HEK293T (cell line): ENCODE measurements around the gene CD4.

Experiments
- CTCF ChIA-PET: fragments of 350-600 bp; formaldehyde crosslinking; extraction: SDS; loops from one replicate; lab custom pipeline; 2021; ENCODE audit warnings: antibody characterized with exemption, inconsistent platforms; lab: Yijun Ruan, JAX
- POLR2A ChIA-PET: fragments of 350-600 bp; formaldehyde crosslinking; extraction: SDS; loops from one replicate; lab custom pipeline; 2020; ENCODE audit warnings: antibody characterized with exemption, inconsistent platforms; lab: Yijun Ruan, JAX
- DNase-seq: peaks from one replicate; pipeline ENCODE4 v3.0.0; 2012; ENCODE audit warnings: mixed read lengths; ENCODE audit errors: extremely low spot score
- ARNT ChIP-seq: fragments of 450-650 bp; IDR thresholded peaks from 2 replicates; pipeline ENCODE4 v1.6.1; 2017; ENCODE audit warnings: mild to moderate bottlenecking
- BHLHE40 ChIP-seq: fragments of 450-650 bp; IDR thresholded peaks from 2 replicates; pipeline ENCODE4 v1.6.1; 2016; ENCODE audit warnings: mild to moderate bottlenecking, moderate library complexity, borderline replicate concordance
- CTBP1 ChIP-seq: fragments of 450-650 bp; IDR thresholded peaks from 2 replicates; pipeline ENCODE4 v1.6.1; 2016; ENCODE audit warnings: borderline replicate concordance
- ELF4 ChIP-seq: fragments of 450-650 bp; IDR thresholded peaks from 2 replicates; pipeline ENCODE4 v1.6.1; 2017; ENCODE audit warnings: antibody characterized with exemption
- FOXA1 ChIP-seq: fragments of 450-650 bp; IDR thresholded peaks from 2 replicates; pipeline ENCODE4 v1.6.1; 2016; ENCODE audit warnings: mild to moderate bottlenecking
- FOXK2 ChIP-seq: fragments of 450-650 bp; IDR thresholded peaks from 2 replicates; pipeline ENCODE4 v1.6.1; 2016; ENCODE audit warnings: mild to moderate bottlenecking
- FOXM1 ChIP-seq: fragments of 450-650 bp; IDR thresholded peaks from 2 replicates; pipeline ENCODE4 v1.6.1; 2017; ENCODE audit warnings: mild to moderate bottlenecking, borderline replicate concordance
- HDGF ChIP-seq: fragments of 450-650 bp; IDR thresholded peaks from 2 replicates; pipeline ENCODE4 v1.6.1; 2017; ENCODE audit warnings: antibody characterized with exemption, borderline replicate concordance
- L3MBTL2 ChIP-seq: fragments of 450-650 bp; conservative IDR thresholded peaks from 2 replicates; pipeline ENCODE4 v1.6.1; 2016; ENCODE audit warnings: mild to moderate bottlenecking
- LEF1 ChIP-seq: fragments of 450-650 bp; IDR thresholded peaks from 2 replicates; pipeline ENCODE4 v1.6.1; 2017; ENCODE audit warnings: mild to moderate bottlenecking, borderline replicate concordance
- NFRKB ChIP-seq: fragments of 450-650 bp; IDR thresholded peaks from 2 replicates; pipeline ENCODE4 v1.6.1; 2016; ENCODE audit warnings: mild to moderate bottlenecking, moderate library complexity
- PKNOX1 ChIP-seq: fragments of 450-650 bp; IDR thresholded peaks from 2 replicates; pipeline ENCODE4 v1.6.1; 2016
- SP1 ChIP-seq: fragments of 450-650 bp; IDR thresholded peaks from 2 replicates; pipeline ENCODE4 v1.6.1; 2017
- SUZ12 ChIP-seq: fragments of 450-650 bp; IDR thresholded peaks from 2 replicates; pipeline ENCODE4 v1.6.1; 2016; ENCODE audit warnings: mild to moderate bottlenecking
- TARDBP ChIP-seq: fragments of 450-650 bp; IDR thresholded peaks from 2 replicates; pipeline ENCODE4 v1.6.1; 2016
- ZNF384 ChIP-seq: fragments of 450-650 bp; IDR thresholded peaks from 2 replicates; pipeline ENCODE4 v1.6.1; 2016

The CD4 gene

GRCh38 chr12:6771091-6771495, 18.2 kb upstream of the CD4 start:
- POLR2A ChIA-PET: interaction anchor here (1.1 to 8.6 kb wide), 2 partner anchors 18 to 47 kb away, joined by 3 to 148 read pairs; partner anchors contain the start of genes COPS7A and MLF2

GRCh38 chr12:6771509-6772330, 17.6 kb upstream of the CD4 start:
- ChIA-PET POLR2A (interaction anchor here (0.9 to 8.6 kb wide), 3 partner anchors 18 to 50 kb away, joined by 3 to 148 read pairs (median 3); partner anchors contain the start of genes COPS7A, GPR162 and MLF2), CTCF (interaction anchor here (0.6 to 1.8 kb wide), 3 partner anchors 14 to 98 kb away, joined by 3 to 6 read pairs (median 5); partner anchors contain the start of gene MLF2)
- DNase-seq: no peak
- TF ChIP-seq LEF1: no peak
- no peak for TF ChIP-seq FOXK2
- TF ChIP-seq TARDBP: no peak
- no peak for TF ChIP-seq PKNOX1
- no peak for TF ChIP-seq SP1
- TF ChIP-seq ELF4: no peak
- TF ChIP-seq ARNT: no peak
- TF ChIP-seq NFRKB: no peak
- TF ChIP-seq FOXA1: no peak
- TF ChIP-seq BHLHE40: no peak

More at GRCh38 chr12:6771091-6771495, 18.2 kb upstream of the CD4 start:
- DNase-seq: no peak
- TF ChIP-seq ARNT: no peak
- no peak for TF ChIP-seq L3MBTL2
- no peak for TF ChIP-seq PKNOX1
- CTCF ChIA-PET: interaction anchor here (0.6 to 1.8 kb wide), 3 partner anchors 18 to 99 kb away, joined by 3 to 6 read pairs (median 5); partner anchors contain the start of gene MLF2

GRCh38 chr12:6772331-6772695, 17.0 kb upstream of the CD4 start, which contains the start of gene LAG3:
Gene LAG3 (plus strand): TSS chr12:6772520. CDS start chr12:6772853, 333 bp downstream.
- ChIA-PET CTCF (interaction anchor here (1.0 to 1.8 kb wide), 2 partner anchors 14 to 19 kb away, joined by 3 to 6 read pairs; partner anchors contain the start of gene MLF2), POLR2A (interaction anchor here (0.9 to 1.1 kb wide), 2 partner anchors 49 kb away, joined by 3 read pairs; partner anchors contain the start of genes COPS7A and GPR162)
- no peak for DNase-seq
- TF ChIP-seq ZNF384 (no peak), HDGF (no peak), SUZ12 (no peak), TARDBP (no peak), ELF4 (no peak)

GRCh38 chr12:6772726-6773589, 16.4 kb upstream of the CD4 start:
- CTCF ChIA-PET: no interaction called here

GRCh38 chr12:6773590-6774351, 15.6 kb upstream of the CD4 start:
- POLR2A ChIA-PET: interaction anchor here (0.9 to 2.9 kb wide), 2 partner anchors 21 to 50 kb away, joined by 3 to 26 read pairs; partner anchors contain the start of genes COPS7A and MLF2
- CTCF ChIA-PET: interaction anchor here (0.9 kb wide), 1 partner anchor 20 kb away, joined by 4 read pairs; no protein-coding TSS in a partner anchor
- no peak for TF ChIP-seq ELF4
- no peak for TF ChIP-seq SUZ12
- no peak for TF ChIP-seq BHLHE40
- TF ChIP-seq SP1: no peak
- TF ChIP-seq LEF1: no peak
- no peak for TF ChIP-seq HDGF
- no peak for TF ChIP-seq ARNT
- no peak for TF ChIP-seq ZNF384
- no peak for TF ChIP-seq PKNOX1
- no peak for TF ChIP-seq NFRKB
- no peak for TF ChIP-seq FOXM1
- DNase-seq: no peak

More at GRCh38 chr12:6772726-6773589, 16.4 kb upstream of the CD4 start:
- DNase-seq: no peak
- no peak for TF ChIP-seq SP1
- TF ChIP-seq ARNT: no peak
- TF ChIP-seq CTBP1: no peak
- no peak for TF ChIP-seq PKNOX1
- no peak for TF ChIP-seq TARDBP
- no peak for TF ChIP-seq FOXK2
- TF ChIP-seq FOXM1: no peak
- TF ChIP-seq HDGF: no peak
- TF ChIP-seq ELF4: no peak
- TF ChIP-seq LEF1: no peak
- TF ChIP-seq FOXA1: no peak
- POLR2A ChIA-PET: interaction anchor here (2.9 kb wide), 1 partner anchor 20 kb away, joined by 26 read pairs; the partner anchor contains the start of gene MLF2
